ENCODE measurements around the gene TARP.
"Not testable (repeated sequence)": the region's sequence is repeated elsewhere in the genome, so short reads cannot be mapped to it uniquely, and the experiment has no call there.

TARP gene

DNA sequence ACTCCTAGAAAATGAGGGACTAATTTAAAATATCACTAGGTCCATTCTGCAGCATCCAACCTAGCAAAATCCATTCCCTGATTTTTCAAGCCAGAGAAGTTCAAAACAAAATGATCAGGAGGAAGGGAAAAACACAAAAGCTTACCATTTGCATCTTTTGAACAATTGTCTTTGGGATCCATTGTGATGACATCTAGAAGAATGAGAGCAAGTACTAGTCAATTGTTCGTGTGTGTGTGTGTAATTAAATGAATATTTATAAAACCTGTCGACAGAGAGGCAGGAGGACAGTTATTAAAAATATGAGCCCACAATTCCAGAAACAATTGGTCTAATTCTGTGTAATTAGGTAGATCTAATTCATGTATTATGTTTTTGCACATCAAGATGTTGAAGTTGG lies 11.4 kb downstream of the TARP start:
- not testable (repeated sequence) for DNase-seq (ENCODE audit: low spot score)

- not testable (repeated sequence) for DNase-seq (ENCODE audit: low spot score)
Observed at GRCh38 chr7:38261601-38262000, 11.8 kb downstream of the TARP start.

DNA sequence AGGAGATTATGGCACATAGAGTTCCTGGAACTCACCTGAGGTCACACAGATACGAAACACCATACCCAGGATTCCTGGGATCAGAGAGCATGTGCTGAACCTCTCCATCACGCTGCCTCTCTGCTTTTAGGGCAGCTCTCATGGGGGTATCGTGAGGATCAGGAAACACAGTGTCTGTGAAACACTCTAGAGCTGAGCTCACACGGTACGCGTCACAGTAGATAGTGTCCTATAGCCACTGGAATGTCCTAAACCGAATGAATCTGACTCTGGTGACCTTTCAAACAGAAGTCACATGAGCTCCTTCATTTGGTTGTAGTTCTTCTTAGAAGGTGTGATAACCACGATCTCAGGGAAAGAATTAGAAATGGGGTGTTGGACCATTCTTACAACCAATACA lies 14.3 kb downstream of the TARP start:
- DNase-seq (ENCODE audit: low spot score), result not testable (repeated sequence)

- no peak for DNase-seq (ENCODE audit: low spot score)
Observed at GRCh38 chr7:38257350-38257677, 16.1 kb downstream of the TARP start.

DNA sequence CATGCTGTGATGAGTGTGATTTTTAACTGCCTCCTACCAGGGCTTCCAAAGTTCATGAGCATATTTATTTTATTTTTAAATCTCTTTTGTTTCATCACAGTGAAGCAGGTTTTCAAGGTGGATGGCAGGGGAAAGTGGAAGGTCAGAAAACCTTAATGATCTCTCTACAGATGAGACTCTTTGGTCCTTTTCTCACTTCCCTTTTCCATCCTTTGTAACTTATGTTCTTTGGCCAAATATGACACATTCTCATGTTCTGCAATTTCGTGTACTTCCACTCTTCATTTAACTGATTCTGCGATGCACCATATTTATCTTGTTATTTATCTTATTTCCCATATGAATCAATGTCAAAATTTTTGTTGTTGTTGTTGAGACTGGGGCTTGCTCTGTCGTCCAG lies 23.6 kb downstream of the TARP start:
- DNase-seq (ENCODE audit: low spot score), result not testable (repeated sequence)

DNA sequence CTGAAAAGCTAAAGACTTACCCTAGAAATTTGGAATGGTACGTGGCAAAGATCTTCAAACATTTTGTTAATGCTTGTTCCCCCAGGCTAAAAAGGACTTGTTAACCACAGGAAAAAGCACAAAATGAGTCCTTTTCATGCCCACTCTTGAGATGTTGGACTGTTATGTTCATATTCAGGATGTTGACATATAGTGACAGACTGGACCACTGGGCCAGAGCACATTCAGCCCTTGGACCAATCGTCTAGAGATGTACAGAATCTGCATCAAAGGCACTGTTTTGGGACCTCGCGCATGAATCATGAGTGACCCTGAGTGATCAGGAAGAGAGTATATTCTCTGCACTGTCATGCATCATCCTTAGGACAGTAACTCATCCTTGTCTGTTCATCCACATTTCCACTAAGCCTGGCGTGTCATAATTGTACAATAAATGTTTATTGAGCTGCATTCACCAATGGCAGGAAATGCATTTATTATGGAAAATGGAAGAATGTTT lies 25.3 kb downstream of the TARP start:
- no peak for DNase-seq (ENCODE audit: low spot score)

DNA sequence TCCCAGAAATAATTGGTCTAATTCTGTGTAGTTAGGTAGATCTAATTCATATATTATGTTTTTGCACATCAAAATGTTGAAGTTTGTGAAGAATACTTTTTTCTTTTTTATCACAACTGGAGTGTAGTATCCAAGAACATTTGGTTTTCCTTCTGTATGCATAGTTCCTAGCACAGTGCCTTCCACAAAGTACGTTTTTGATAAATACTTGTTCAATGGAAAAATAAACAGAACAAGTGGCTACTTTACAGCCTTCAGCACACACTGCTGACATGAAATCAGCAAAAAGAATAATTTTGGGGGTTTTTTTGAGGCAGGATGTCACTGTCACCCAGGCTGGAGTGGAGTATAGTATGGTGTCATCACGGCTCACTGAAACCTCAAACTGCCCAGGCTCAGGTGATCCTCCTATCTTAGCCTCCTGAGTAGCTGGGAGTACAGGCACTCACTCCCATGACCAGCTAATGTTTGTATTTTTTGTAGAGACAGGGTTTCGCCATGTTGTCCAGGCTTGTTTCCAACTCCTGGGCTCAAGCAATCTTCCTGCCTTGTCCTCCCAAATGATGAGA lies 27.9 kb downstream of the TARP start:
- no peak for DNase-seq (ENCODE audit: low spot score)

DNA sequence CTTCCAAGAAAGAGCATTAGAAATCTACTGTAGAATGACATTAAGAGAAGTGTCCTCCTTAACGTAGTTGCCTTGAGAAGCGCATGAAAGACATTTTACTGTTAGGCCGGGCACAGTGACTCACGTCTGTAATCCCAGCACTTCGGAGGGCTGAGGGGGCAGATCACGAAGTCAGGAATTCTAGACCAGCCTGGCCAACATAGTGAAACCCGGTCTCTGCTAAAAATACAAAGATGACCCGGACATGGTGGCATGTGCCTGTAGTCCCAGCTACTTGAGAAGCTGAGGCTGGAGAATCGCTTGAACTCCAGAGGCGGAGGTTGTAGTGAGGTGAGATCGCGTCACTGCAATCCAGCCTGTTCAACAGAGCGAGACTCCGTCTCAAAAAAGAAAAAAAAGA lies 28.9 kb downstream of the TARP start:
- DNase-seq (ENCODE audit: low spot score), result no peak

DNA sequence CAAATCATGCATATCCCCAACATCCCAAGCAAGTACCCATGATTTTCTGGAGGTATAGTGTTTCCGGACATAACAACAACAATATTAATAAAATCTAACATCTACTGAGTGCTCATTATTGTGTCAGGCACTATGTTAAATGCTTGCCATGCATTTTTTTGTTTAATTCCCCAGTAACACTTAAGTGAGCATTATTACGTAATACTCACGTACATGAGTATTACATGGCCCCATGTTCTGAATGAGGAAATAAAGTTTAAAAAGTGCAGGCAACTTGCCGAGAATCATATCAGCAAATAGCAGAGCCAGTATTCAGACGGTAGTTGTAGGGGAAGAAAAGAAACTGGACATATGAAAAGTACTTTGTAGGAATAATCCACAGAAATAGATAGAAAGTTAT lies 30.1 kb downstream of the TARP start:
- not testable (repeated sequence) for DNase-seq (ENCODE audit: low spot score)

GRCh38 chr7:38242814-38243213 lies 30.6 kb downstream of the TARP start:
- DNase-seq (ENCODE audit: low spot score), result no peak

DNA sequence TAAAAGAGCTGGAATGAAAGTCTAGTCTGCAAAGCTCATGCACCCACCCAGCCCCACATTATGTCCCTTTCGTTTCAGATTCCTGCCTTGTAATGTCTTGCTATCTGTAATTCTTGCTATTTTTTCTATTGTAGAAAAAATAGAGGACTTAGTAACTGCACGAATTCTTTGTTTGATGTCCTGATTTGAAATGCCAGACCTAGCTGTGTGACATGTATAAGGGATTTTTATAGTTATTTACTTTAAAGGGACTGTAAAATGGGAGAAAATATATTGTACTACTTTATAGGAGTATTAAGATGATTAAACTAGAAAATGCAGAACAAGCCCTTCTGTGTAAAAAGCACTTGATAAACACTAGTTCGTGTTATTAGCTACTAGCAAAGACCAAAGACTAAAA lies 32.4 kb downstream of the TARP start:
- no peak for DNase-seq (ENCODE audit: low spot score)

DNA sequence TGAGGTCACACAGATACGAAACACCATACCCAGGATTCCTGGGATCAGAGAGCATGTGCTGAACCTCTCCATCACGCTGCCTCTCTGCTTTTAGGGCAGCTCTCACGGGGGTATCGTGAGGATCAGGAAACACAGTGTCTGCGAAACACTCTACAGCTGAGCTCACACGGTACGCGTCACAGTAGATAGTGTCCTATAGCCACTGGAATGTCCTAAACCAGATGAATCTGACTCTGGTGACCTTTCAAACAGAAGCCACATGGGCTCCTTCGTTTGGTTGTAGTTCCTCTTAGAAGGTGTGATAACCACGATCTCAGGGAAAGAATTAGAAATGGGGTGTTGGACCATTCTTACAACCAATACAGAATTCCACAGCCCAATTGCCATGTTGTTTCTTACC lies 34.3 kb downstream of the TARP start:
- not testable (repeated sequence) for DNase-seq (ENCODE audit: low spot score)

DNA sequence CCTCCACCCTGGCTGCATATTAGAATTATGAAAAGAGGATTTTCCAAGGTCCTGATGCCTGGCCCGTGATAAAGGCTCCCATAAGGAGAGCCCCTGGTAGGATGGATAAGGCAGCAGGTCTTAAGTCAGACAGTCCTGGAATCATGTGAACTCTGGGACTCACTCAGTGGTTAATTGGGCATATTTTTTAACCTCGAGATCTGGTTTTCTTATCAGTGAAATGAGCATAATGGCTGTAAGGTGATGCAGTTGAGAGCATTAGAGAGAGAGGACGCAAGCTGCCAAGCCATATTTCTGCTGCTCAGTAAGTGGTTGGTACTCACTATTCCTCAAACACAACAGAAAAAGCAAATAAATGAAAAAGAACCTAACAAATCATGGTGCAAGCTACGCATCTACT lies 37.8 kb downstream of the TARP start:
- DNase-seq (ENCODE audit: low spot score), result no peak

- DNase-seq (ENCODE audit: low spot score), result not testable (repeated sequence)
Observed at GRCh38 chr7:38234759-38235158, 38.7 kb downstream of the TARP start.

- DNase-seq (ENCODE audit: low spot score), result no peak
Observed at GRCh38 chr7:38232502-38233366, 40.7 kb downstream of the TARP start.

DNA sequence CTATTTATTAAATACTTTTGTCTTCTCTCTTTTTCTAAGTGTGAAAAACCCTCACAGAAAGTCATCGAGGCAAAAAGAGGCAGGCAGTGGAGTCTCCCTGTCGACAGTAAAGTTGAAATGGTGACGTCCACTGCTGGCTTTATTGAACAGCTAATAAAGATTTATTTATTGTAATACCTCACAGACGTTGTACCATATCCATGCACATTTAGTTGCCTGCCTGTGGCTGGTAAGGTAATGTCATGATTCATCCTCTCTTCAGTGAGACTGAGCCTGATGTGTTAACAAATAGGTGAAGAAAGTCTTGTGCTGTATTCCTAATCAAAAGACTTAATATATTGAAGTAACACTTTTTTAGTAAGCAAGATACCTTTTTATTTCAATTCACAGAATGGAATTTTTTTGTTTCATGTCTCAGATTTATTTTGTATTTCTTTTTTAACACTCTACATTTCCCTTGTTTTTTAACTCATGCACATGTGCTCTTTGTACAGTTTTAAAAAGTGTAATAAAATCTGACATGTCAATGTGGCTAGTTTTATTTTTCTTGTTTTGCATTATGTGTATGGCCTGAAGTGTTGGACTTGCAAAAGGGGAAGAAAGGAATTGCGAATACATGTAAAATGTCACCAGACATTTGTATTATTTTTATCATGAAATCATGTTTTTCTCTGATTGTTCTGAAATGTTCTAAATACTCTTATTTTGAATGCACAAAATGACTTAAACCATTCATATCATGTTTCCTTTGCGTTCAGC lies 43.4 kb downstream of the TARP start:
- DNase-seq (ENCODE audit: low spot score), result no peak

GRCh38 chr7:38229386-38229785 lies 44.0 kb downstream of the TARP start:
- DNase-seq (ENCODE audit: low spot score), result no peak

- no peak for DNase-seq (ENCODE audit: low spot score)
Observed at GRCh38 chr7:38224392-38224791, 49.0 kb downstream of the TARP start.

DNA sequence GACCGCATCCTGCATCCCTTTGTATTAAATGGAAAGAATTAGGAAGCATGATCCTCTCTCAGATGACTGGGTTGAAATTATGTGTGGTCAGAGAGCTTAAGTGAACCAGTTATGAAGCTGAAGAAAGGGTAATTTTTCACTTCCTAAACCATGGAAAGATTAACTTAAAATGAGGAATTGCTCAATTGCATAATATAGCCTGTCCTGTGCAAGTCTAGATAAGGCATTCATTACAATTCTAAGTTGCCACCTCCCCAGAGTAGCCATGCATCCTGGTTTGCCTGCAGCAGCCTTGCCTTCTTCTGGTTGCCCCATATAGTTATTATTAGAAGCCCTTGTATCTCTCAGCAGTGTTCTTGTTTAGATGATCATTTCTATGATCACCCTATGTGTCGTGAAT lies 50.1 kb downstream of the TARP start:
- no peak for DNase-seq (ENCODE audit: low spot score)

DNA sequence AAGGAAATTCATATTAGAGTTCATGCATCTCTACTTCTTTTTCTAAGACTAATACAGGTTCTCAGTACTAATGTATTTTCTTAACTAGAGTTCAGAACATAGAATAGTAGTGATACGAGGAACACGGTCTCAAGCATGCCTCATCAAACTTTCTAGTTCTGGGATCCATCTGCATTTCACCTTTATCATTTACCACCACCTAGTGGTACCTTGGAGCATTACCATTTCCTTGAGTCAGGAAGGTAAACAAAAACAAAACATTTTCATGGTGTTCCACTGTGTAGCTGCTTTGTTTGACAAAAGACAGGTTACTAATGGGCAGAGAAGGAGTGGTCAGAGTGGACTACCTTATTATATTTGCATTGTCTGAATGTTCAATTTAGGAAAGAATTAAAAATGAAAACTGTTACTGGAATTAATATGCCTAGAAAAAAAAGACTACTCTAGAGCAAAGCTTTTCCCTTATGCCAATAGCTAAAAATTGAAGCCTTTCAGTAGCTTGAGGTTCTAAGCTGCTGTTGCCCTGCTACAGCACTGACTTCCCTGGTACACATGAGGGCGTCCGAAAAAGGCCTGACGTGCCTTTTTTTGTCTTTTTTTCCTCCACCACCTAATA lies 50.8 kb downstream of the TARP start:
- peak; percentile 58 for DNase-seq (ENCODE audit: low spot score)

DNA sequence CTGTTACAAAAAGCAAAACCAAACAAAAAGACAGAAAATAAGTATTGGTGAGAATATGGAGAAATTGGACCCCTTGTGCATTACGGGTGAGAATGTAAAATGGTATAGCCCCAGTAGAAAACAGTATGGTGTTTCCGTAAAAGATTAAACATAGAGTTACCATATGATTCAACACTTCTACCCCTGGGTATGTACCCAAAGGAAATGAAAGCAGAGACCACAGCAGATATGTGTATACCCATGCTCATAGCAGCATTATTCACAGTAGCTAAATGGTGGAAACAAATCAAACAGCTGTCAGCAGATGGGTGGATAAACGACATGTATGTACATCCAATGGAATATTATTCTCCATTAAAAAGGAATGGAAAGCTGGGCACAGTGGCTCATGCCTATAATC lies 53.0 kb downstream of the TARP start:
- DNase-seq (ENCODE audit: low spot score), result no peak

GRCh38 chr7:38217672-38218071 lies 55.8 kb downstream of the TARP start:
- DNase-seq (ENCODE audit: low spot score), result no peak

Data from kidney capillary endothelial cell (primary cell).